ENCODE measurements around the gene ZBTB16. TPM values are rescaled to one million over a fixed set of nuclear protein-coding genes. Genes with fewer than 3 reads are reported as not detected.

Gene ZBTB16
- total and polyA plus RNA-seq, 12 donors, result 7.9 to 119 (median 53.2) TPM

GRCh38 chr11:114277637-114278341, 218.3 kb downstream of the ZBTB16 start:
- no peaks in the 10 kb centered on the region for H3K9me3 ChIP-seq (replicated peaks in 1 of 3)
- intact Hi-C loops (cut with DNase I), result loop anchor here in 1 of 2 donors (5.0 to 10.0 kb wide), 2 partner anchors 50 to 477 kb away; no protein-coding TSS in a partner anchor
- TF ChIP-seq CTCF (IDR thresholded peaks at IDR 0.05), result no peak
- TF ChIP-seq POLR2A (IDR thresholded peaks at IDR 0.05), result no peak
- no peak for DNase-seq
- H3K27me3 ChIP-seq, result no peaks in the 10 kb centered on the region
- H3K27ac ChIP-seq, result no peak overlapping the region
- H3K4me3 ChIP-seq, result no peak overlapping the region
- 78 to 86% (median 82%) methylated on average over 11 of the region's 11 CpGs for WGBS, 4 donors
- no peaks in the 10 kb centered on the region for H3K4me1 ChIP-seq (replicated peaks in 1 of 2)
- H3K36me3 ChIP-seq (replicated peaks in 1 of 2), result no peaks in the 10 kb centered on the region

GRCh38 chr11:114278342-114279065, 219.0 kb downstream of the ZBTB16 start:
- Histone ChIP-seq H3K36me3 (replicated peaks in 1 of 2) (no peaks in the 10 kb centered on the region), H3K9me3 (replicated peaks in 1 of 3) (no peaks in the 10 kb centered on the region), H3K4me3 (no peak overlapping the region), H3K4me1 (replicated peaks in 1 of 2) (no peaks in the 10 kb centered on the region), H3K27me3 (no peaks in the 10 kb centered on the region), H3K27ac (no peak overlapping the region)
- TF ChIP-seq POLR2A (IDR thresholded peaks at IDR 0.05), result no peak
- no peak for TF ChIP-seq CTCF (IDR thresholded peaks at IDR 0.05)
- 70 to 90% (median 77%) methylated on average over 4 of the region's 4 CpGs for WGBS, 4 donors
- intact Hi-C loops (cut with DNase I), result loop anchor here in 1 of 2 donors (5.0 to 10.0 kb wide), 2 partner anchors 49 to 476 kb away; no protein-coding TSS in a partner anchor
- peak in 1 of 7 donors; percentile 41 for DNase-seq

GRCh38 chr11:114279792-114280546, 220.5 kb downstream of the ZBTB16 start:
- 76 to 84% (median 81%) methylated on average over 9 of the region's 9 CpGs for WGBS, 4 donors
- Histone ChIP-seq H3K4me3 (no peak overlapping the region), H3K4me1 (replicated peaks in 1 of 2) (no peaks in the 10 kb centered on the region), H3K36me3 (replicated peaks in 1 of 2) (no peaks in the 10 kb centered on the region), H3K27ac (peak overlapping the region in 2 of 5 donors; percentile 32 to 37), H3K9me3 (replicated peaks in 1 of 3) (no peaks in the 10 kb centered on the region), H3K27me3 (no peaks in the 10 kb centered on the region)
- intact Hi-C loops (cut with DNase I), result loop anchor here in 1 of 2 donors (5.0 to 10.0 kb wide), 2 partner anchors 47 to 475 kb away; no protein-coding TSS in a partner anchor
- TF ChIP-seq POLR2A (IDR thresholded peaks at IDR 0.05) (no peak), CTCF (IDR thresholded peaks at IDR 0.05) (no peak)
- peak in 1 of 7 donors; percentile 45 for DNase-seq

- no peaks in the 10 kb centered on the region for H3K27me3 ChIP-seq
- peak overlapping the region in 2 of 5 donors; percentile 32 to 37 for H3K27ac ChIP-seq
- no peak for TF ChIP-seq POLR2A (IDR thresholded peaks at IDR 0.05)
- TF ChIP-seq CTCF (IDR thresholded peaks at IDR 0.05), result peak in 4 of 6 experiments; percentile 46 to 65 (median 50)
- peak in 5 of 7 donors; percentile 38 to 69 (median 51) for DNase-seq
- intact Hi-C loops (cut with DNase I), result no loop called here
- no peaks in the 10 kb centered on the region for H3K9me3 ChIP-seq (replicated peaks in 1 of 3)
- H3K4me1 ChIP-seq (replicated peaks in 1 of 2), result no peaks in the 10 kb centered on the region
- H3K36me3 ChIP-seq (replicated peaks in 1 of 2), result no peaks in the 10 kb centered on the region
- 40 to 59% (median 58%) methylated on average over 4 to 6 of the region's 6 CpGs; no CpG with 5 or more reads in 1 of the 4 donors for WGBS, 4 donors
- H3K4me3 ChIP-seq, result no peak overlapping the region
Measured at GRCh38 chr11:114280696-114281095, 221.2 kb downstream of the ZBTB16 start.

Data from adrenal gland (tissue), 12 donors.